Islet precursor cell (in vitro differentiated cells): ENCODE measurements around the gene OVAAL.
A peak's percentile ranks its signal among the peaks of the same experiment; 100 is the strongest.
"Not testable (repeated sequence)": the region's sequence is repeated elsewhere in the genome, so short reads cannot be mapped to it uniquely, and the experiment has no call there.

Experiments
- DNase-seq: peaks from one replicate; pipeline ENCODE4 v3.0.0-alpha.2; 2018

Gene OVAAL

GRCh38 chr1:180542113-180542837 is 16.5 kb upstream of the OVAAL start:
- DNase-seq = no peak

GRCh38 chr1:180542838-180543145 is 16.0 kb upstream of the OVAAL start:
- no peak for DNase-seq

- DNase-seq = no peak
Observed at GRCh38 chr1:180544050-180544449, 14.7 kb upstream of the OVAAL start.

- DNase-seq = no peak
Observed at GRCh38 chr1:180545991-180546390, 12.8 kb upstream of the OVAAL start.

GRCh38 chr1:180548686-180549317 is 10.0 kb upstream of the OVAAL start:
- no peak for DNase-seq

GRCh38 chr1:180549770-180550169 is 9.0 kb upstream of the OVAAL start:
- not testable (repeated sequence) for DNase-seq

GRCh38 chr1:180550241-180550640 is 8.5 kb upstream of the OVAAL start:
- no peak for DNase-seq

GRCh38 chr1:180551997-180552396 is 6.8 kb upstream of the OVAAL start:
- no peak for DNase-seq

- not testable (repeated sequence) for DNase-seq
Observed at GRCh38 chr1:180553046-180553445, 5.7 kb upstream of the OVAAL start.

GRCh38 chr1:180555411-180555810 is 3.4 kb upstream of the OVAAL start:
- DNase-seq = no peak

GRCh38 chr1:180560200-180560867 is 1.6 kb downstream of the OVAAL start:
- DNase-seq = no peak

GRCh38 chr1:180560868-180561600 is 2.3 kb downstream of the OVAAL start:
- DNase-seq = no peak

- DNase-seq = no peak
Observed at GRCh38 chr1:180562640-180563025, 3.9 kb downstream of the OVAAL start.

GRCh38 chr1:180563026-180563827 is 4.5 kb downstream of the OVAAL start:
- peak; percentile 73 for DNase-seq

- DNase-seq = no peak
Observed at GRCh38 chr1:180565121-180565871, 6.5 kb downstream of the OVAAL start.

- DNase-seq = no peak
Observed at GRCh38 chr1:180566026-180566425, 7.3 kb downstream of the OVAAL start.

GRCh38 chr1:180566495-180566894 is 7.7 kb downstream of the OVAAL start:
- no peak for DNase-seq

- DNase-seq = no peak
Observed at GRCh38 chr1:180567654-180568053, 8.9 kb downstream of the OVAAL start.

GRCh38 chr1:180568184-180568583 is 9.4 kb downstream of the OVAAL start:
- DNase-seq = no peak

- no peak for DNase-seq
Observed at GRCh38 chr1:180571060-180571831, 12.5 kb downstream of the OVAAL start.
